GM23248 (cell line): Measurements from ENCODE around the gene TMED4.

Experiments used
- EZH2 ChIP-seq: fragments of 200-600 bp; sonication (generic); IDR thresholded peaks from 2 replicates; pipeline ENCODE4 v1.6.1; 2018; ENCODE audit warnings: antibody characterized with exemption, mild to moderate bottlenecking; ENCODE audit not compliant: insufficient read depth, poor library complexity, severe bottlenecking
- EZH2phosphoT487 ChIP-seq: fragments of 200-600 bp; sonication (generic); IDR thresholded peaks from 2 replicates; pipeline ENCODE4 v1.6.1; 2018; ENCODE audit warnings: antibody characterized with exemption, moderate library complexity, mild to moderate bottlenecking, low read depth; ENCODE audit not compliant: insufficient read depth

DNA sequence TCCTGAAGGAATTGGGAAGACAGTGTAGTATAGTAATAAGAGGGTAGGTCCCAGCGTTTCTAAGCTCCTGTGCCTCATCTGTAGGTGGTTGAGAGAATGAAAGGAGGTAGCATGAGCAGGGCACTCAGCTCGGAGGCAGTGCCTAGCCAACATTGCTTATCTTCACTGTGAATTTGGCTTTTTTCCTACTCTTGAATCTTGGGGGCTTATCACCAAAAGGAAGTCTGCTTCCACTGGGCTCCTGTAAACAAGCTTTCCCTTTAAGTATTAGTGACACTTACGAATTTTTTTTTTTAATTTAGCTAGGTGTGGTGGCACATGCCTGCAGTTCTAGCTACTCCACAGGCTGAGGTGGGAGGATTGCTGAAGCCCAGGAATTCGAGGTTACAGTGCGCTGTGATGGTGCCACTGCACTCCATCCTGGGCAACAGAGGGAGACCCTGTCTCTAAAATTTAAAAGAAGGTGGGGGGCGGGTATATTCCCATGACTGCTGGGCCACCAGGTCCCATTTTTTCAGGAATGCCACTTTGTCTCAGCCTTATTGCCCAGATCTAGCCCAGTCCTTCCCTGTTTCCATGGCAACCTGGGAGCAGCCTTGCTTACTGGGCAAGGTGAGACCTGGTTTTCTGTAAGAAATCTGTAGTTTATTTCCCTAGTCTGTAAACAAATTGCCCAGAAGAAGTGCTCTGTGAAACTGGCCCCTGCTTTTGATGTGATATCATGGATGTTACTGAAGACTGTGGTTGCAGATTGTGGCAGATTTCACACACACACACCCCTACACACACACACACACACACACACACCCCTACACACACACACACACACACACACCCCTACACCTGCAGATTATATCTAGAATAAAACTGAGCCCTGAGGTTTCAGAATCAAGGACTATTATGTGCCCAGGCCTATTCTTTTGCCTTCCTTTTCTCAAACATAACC is 43.8 kb upstream of the TMED4 start:
- TF ChIP-seq EZH2phosphoT487 (no peak), EZH2 (no peak)
